H1 (cell line): ENCODE measurements around the gene FGF3. TPM values are rescaled to one million over a fixed set of nuclear protein-coding genes. Genes with fewer than 3 reads are reported as not detected.

Source experiments
- BCL11A ChIP-seq, 2 experiments: IDR thresholded peaks; one replicate each; pipeline ENCODE4 v1.6.1; 2011; ENCODE audit warnings: low read depth in 2 of 2, low read length in 2 of 2, mild to moderate bottlenecking in 2 of 2
- CBX5 ChIP-seq: fragments of 300-800, 300-1000 bp; sonication (generic); IDR thresholded peaks from 2 replicates; pipeline ENCODE4 v1.7.1; 2016; ENCODE audit warnings: antibody characterized with exemption, low read length, low read depth
- EZH2 ChIP-seq: fragments of 200-600 bp; sonication (generic); IDR thresholded peaks from 2 replicates; pipeline ENCODE4 v1.7.1; 2012; ENCODE audit warnings: low read depth, mild to moderate bottlenecking, moderate library complexity, low read length, inconsistent platforms; ENCODE audit not compliant: severe bottlenecking
- HDAC2 ChIP-seq, 2 experiments: fragments of 300-600 bp in 1 of 2; sonication (generic) in 1 of 2; IDR thresholded peaks; 2 replicates each; pipeline ENCODE4 v1.6.1; 2011 to 2012; ENCODE audit warnings: low read depth in 2 of 2, low read length in 2 of 2, mild to moderate bottlenecking in 2 of 2, moderate library complexity in 2 of 2, borderline replicate concordance in 1 of 2, inconsistent platforms in 1 of 2
- SUZ12 ChIP-seq: fragments of 200-600 bp; sonication (generic); IDR thresholded peaks from 2 replicates; pipeline ENCODE4 v1.6.1; 2012; ENCODE audit warnings: mild to moderate bottlenecking, inconsistent platforms, low read length, moderate library complexity, mixed read lengths
- TAF1 ChIP-seq: IDR thresholded peaks from 2 replicates; pipeline ENCODE4 v1.6.1; 2011; ENCODE audit warnings: mild to moderate bottlenecking, low read depth, low read length
- ZNF274 ChIP-seq: IDR thresholded peaks from 2 replicates; pipeline ENCODE4 v1.7.0; 2012; ENCODE audit warnings: low read length, borderline replicate concordance; ENCODE audit errors: extremely low read depth
- polyA plus RNA-seq, 7 experiments: library from polyadenylated mRNA; depleted of rRNA in 3 of 7; stranded (reverse) in 5 of 7; unstranded in 2 of 7; fragments of >200 nt in 5 of 7; fragments of 200-250 nt in 2 of 7; gene quantifications; 1 replicate in 5 of 7; 2 replicates in 1 of 7; 4 replicates in 1 of 7; pipeline versions ENCODE4 v1.2.1 to v1.2.3, GENCODE V29; 2011 to 2013; ENCODE audit warnings: missing spikeins in 2 of 7, mixed read lengths in 2 of 7
- total RNA-seq: library from RNA; stranded (reverse); fragmentation: NEBNext Ultra II Directional; extraction: Animal tissue kit (Norgen Biotek cat#: 25700); gene quantifications from 2 replicates; pipeline ENCODE4 v1.2.1, GENCODE V29; 2021
- TF ChIP-seq, protein P1 (sequence below): fragments of 300-600 bp; sonication (generic); IDR thresholded peaks from 2 replicates; pipeline ENCODE4 v1.7.1; 2012; ENCODE audit warnings: low read length, moderate library complexity, mild to moderate bottlenecking, inconsistent platforms; ENCODE audit not compliant: insufficient replicate concordance
- TF ChIP-seq, protein P2 (sequence below): IDR thresholded peaks from 2 replicates; pipeline ENCODE4 v1.6.1; 2012; ENCODE audit warnings: low read length, inconsistent platforms

Gene FGF3
- total and polyA plus RNA-seq, 2 of the 8 experiments (the other 6 are each of a cell fraction or from before 2014, with no cell fraction given), result not detected

DNA sequence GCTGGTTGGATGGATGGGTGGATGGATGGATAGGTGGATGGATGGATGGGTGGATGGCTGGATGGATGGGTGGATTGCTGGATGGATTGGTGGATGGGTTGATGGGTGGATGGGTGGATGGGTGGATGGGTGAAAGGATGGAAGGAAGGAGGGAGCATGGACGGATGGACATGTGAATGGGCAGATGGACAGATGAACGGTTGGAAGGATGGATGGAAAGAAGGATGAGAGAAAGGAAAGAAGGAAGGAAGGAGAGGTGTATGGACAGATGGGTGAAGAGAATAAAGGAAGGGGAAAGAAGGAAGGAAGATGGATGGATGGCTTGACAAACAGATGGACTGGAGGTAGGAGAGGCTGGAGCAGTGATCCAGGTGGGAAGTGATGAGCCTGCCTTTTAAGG is 5.4 kb downstream of the FGF3 start (continued):
- TF ChIP-seq, protein P1, sequence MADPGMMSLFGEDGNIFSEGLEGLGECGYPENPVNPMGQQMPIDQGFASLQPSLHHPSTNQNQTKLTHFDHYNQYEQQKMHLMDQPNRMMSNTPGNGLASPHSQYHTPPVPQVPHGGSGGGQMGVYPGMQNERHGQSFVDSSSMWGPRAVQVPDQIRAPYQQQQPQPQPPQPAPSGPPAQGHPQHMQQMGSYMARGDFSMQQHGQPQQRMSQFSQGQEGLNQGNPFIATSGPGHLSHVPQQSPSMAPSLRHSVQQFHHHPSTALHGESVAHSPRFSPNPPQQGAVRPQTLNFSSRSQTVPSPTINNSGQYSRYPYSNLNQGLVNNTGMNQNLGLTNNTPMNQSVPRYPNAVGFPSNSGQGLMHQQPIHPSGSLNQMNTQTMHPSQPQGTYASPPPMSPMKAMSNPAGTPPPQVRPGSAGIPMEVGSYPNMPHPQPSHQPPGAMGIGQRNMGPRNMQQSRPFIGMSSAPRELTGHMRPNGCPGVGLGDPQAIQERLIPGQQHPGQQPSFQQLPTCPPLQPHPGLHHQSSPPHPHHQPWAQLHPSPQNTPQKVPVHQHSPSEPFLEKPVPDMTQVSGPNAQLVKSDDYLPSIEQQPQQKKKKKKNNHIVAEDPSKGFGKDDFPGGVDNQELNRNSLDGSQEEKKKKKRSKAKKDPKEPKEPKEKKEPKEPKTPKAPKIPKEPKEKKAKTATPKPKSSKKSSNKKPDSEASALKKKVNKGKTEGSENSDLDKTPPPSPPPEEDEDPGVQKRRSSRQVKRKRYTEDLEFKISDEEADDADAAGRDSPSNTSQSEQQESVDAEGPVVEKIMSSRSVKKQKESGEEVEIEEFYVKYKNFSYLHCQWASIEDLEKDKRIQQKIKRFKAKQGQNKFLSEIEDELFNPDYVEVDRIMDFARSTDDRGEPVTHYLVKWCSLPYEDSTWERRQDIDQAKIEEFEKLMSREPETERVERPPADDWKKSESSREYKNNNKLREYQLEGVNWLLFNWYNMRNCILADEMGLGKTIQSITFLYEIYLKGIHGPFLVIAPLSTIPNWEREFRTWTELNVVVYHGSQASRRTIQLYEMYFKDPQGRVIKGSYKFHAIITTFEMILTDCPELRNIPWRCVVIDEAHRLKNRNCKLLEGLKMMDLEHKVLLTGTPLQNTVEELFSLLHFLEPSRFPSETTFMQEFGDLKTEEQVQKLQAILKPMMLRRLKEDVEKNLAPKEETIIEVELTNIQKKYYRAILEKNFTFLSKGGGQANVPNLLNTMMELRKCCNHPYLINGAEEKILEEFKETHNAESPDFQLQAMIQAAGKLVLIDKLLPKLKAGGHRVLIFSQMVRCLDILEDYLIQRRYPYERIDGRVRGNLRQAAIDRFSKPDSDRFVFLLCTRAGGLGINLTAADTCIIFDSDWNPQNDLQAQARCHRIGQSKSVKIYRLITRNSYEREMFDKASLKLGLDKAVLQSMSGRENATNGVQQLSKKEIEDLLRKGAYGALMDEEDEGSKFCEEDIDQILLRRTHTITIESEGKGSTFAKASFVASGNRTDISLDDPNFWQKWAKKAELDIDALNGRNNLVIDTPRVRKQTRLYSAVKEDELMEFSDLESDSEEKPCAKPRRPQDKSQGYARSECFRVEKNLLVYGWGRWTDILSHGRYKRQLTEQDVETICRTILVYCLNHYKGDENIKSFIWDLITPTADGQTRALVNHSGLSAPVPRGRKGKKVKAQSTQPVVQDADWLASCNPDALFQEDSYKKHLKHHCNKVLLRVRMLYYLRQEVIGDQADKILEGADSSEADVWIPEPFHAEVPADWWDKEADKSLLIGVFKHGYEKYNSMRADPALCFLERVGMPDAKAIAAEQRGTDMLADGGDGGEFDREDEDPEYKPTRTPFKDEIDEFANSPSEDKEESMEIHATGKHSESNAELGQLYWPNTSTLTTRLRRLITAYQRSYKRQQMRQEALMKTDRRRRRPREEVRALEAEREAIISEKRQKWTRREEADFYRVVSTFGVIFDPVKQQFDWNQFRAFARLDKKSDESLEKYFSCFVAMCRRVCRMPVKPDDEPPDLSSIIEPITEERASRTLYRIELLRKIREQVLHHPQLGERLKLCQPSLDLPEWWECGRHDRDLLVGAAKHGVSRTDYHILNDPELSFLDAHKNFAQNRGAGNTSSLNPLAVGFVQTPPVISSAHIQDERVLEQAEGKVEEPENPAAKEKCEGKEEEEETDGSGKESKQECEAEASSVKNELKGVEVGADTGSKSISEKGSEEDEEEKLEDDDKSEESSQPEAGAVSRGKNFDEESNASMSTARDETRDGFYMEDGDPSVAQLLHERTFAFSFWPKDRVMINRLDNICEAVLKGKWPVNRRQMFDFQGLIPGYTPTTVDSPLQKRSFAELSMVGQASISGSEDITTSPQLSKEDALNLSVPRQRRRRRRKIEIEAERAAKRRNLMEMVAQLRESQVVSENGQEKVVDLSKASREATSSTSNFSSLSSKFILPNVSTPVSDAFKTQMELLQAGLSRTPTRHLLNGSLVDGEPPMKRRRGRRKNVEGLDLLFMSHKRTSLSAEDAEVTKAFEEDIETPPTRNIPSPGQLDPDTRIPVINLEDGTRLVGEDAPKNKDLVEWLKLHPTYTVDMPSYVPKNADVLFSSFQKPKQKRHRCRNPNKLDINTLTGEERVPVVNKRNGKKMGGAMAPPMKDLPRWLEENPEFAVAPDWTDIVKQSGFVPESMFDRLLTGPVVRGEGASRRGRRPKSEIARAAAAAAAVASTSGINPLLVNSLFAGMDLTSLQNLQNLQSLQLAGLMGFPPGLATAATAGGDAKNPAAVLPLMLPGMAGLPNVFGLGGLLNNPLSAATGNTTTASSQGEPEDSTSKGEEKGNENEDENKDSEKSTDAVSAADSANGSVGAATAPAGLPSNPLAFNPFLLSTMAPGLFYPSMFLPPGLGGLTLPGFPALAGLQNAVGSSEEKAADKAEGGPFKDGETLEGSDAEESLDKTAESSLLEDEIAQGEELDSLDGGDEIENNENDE, result no peak
- TF ChIP-seq BCL11A (IDR thresholded peaks at IDR 0.05; ENCODE audit: low read depth in 2 of 2, low read length in 2 of 2), result no peak
- TF ChIP-seq SUZ12, result no peak
- TF ChIP-seq TAF1, result no peak
- TF ChIP-seq ZNF274, result no peak
- TF ChIP-seq, protein P2, sequence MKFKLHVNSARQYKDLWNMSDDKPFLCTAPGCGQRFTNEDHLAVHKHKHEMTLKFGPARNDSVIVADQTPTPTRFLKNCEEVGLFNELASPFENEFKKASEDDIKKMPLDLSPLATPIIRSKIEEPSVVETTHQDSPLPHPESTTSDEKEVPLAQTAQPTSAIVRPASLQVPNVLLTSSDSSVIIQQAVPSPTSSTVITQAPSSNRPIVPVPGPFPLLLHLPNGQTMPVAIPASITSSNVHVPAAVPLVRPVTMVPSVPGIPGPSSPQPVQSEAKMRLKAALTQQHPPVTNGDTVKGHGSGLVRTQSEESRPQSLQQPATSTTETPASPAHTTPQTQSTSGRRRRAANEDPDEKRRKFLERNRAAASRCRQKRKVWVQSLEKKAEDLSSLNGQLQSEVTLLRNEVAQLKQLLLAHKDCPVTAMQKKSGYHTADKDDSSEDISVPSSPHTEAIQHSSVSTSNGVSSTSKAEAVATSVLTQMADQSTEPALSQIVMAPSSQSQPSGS, result no peak
- no peak for TF ChIP-seq EZH2
- TF ChIP-seq HDAC2 (IDR thresholded peaks at IDR 0.05; ENCODE audit: borderline replicate concordance in 1 of 2, low read depth in 2 of 2, low read length in 2 of 2), result no peak
- TF ChIP-seq CBX5, result no peak
